ENCODE data around the gene PPP1R14D. TPM values are rescaled to one million over a fixed set of nuclear protein-coding genes. Genes with fewer than 3 reads are reported as not detected.
A peak's percentile ranks its signal among the peaks of the same experiment; 100 is the strongest.

The PPP1R14D gene
- total and polyA plus RNA-seq, 4 experiments from 2014 or later = not detected

DNA sequence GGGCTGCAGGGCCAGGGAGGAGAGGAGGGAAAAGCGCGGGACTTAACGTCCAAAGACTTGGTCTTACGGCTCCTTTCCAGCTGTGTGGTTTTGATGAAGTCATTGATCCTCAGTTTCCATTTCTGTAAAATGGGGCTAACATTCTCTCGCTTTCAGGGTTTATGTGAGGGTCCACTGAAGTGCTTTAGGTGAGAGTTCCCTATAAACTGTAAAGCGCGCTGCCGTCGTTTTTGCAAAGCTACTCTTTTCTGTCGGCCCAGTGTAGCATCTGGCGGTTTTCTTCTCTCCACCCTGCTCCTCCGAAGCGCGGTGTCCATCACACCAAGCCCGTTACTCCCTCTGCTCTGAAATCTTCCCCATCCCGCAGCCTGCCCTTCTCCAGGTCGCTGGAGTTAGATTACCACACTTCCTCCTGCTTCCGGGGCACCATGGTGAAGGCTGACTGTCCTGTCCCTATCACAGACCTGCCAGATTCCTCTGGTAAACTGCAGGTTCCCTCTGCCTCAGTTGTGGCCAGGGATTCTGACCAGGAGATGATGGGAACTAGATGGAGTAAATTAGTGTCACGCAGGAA is 20.5 kb downstream of the PPP1R14D start:
- Histone ChIP-seq H3K4me1 (ENCODE audit: insufficient read depth, low read length) (peaks cover 20% of the 10 kb centered on the region), H3K36me3 (ENCODE audit: insufficient read depth, low read length) (peaks cover 6% of the 10 kb centered on the region), H3K27ac (ENCODE audit: low read depth, low read length) (peak overlapping the region; percentile 97), H3K27me3 (ENCODE audit: insufficient read depth, low read length) (no peaks in the 10 kb centered on the region), H3K4me3 (ENCODE audit: low read length in 2 of 2) (peak overlapping the region; percentile 95 to 100), H3K9me3 (ENCODE audit: control insufficient read depth in 1 of 2, low read length in 2 of 2) (no peaks in the 10 kb centered on the region)
- intact Hi-C loops (cut with micrococcal nuclease) = loop anchor here (1.0 to 5.0 kb wide), 9 partner anchors 21 to 524 kb away; partner anchors contain the start of genes CCDC32, GCHFR, INAFM2 and KNL1
- Mint-ChIP-seq H3K9me3 (no peaks in the 10 kb centered on the region), H3K27me3 (no peaks in the 10 kb centered on the region), H3K36me3 (peaks cover 15 to 19% of the 10 kb centered on the region in 2 donors), H3K4me1 (peaks cover 15 to 33% (median 22%) of the 10 kb centered on the region in 4 donors), H3K27ac (peak overlapping the region in 6 of 7 donors; percentile 58 to 100 (median 98)), H3K4me3 (peak overlapping the region; percentile 96 to 100 (median 98))
- DNase-seq = no peak
- POLR2A ChIA-PET (ENCODE audit: partially characterized antibody) = interaction anchor here (0.6 to 3.4 kb wide), 7 partner anchors 8 to 262 kb away, joined by 3 to 30 read pairs (median 4); partner anchors contain the start of genes RAD51, RPUSD2, SPINT1 and VPS18
- CTCF ChIA-PET (ENCODE audit: partially characterized antibody) = interaction anchor here (1.3 to 2.2 kb wide), 2 partner anchors 26 to 50 kb away, joined by 6 to 7 read pairs; no protein-coding TSS in a partner anchor

DNA sequence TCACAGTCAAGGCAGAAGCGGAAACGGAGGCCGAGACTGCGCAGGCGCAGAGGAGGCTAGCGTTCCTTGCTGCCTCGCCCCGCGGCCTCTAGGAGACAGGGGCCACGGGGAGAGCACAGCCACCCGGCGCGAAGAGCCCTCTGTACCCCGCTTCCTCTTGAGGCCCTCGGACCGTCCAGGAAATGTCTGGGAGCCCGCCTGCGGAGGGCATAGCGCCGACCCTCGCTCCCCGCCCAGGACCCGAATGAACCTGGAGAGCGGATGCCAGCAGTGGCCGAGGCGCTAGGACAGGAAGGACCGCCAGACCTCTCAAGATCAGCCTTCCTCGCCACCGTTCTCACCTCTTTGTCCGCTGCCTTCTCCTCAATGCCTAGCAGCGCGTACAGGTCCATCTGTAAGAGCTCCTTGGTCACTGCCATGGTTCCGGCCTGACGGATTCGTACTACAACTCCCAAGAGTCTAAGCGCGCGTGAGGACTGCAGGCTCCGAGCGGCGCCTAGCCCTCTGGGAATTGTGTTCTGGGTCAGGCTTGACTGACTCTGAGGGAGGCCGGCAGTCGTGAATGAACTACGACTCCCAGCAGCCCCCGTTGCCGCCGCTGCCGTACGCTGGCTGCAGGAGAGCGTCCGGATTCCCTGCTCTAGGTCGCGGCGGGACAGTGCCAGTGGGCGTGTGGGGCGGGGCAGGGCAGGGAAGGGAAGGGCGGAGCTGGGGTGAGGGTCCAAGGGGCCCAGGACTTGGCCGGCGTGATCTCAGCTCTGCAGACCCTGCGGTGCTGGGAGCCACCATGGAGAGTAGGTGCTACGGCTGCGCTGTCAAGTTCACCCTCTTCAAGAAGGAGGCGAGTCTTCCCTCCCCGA is 21.2 kb downstream of the PPP1R14D start, which contains the start of the genes DNAJC17 and ZFYVE19:
Gene DNAJC17 (minus strand): TSS at position 446 of the 860 bp plus-strand sequence. CDS start 27 bp downstream, at position 419.
Gene ZFYVE19 (plus strand): TSS at position 62 of the 860 bp plus-strand sequence. CDS start 501 bp downstream, at position 563.
- Histone ChIP-seq H3K9me3 (ENCODE audit: control insufficient read depth in 1 of 2, low read length in 2 of 2) (no peaks in the 10 kb centered on the region), H3K4me3 (ENCODE audit: low read length in 2 of 2) (peak within 1 kb of the TSS; percentile 95 to 100), H3K36me3 (ENCODE audit: insufficient read depth, low read length) (peaks cover 6% of the 10 kb centered on the region), H3K27me3 (ENCODE audit: insufficient read depth, low read length) (no peaks in the 10 kb centered on the region), H3K27ac (ENCODE audit: low read depth, low read length) (peak within 1 kb of the TSS; percentile 97), H3K4me1 (ENCODE audit: insufficient read depth, low read length) (peaks cover 20% of the 10 kb centered on the region)
- POLR2A ChIA-PET (ENCODE audit: partially characterized antibody) = interaction anchor here (0.6 to 3.4 kb wide), 8 partner anchors 9 to 261 kb away, joined by 3 to 30 read pairs (median 4); partner anchors contain the start of genes RAD51, RPUSD2, SPINT1 and VPS18
- Mint-ChIP-seq H3K9me3 (no peaks in the 10 kb centered on the region), H3K4me3 (peak within 1 kb of the TSS; percentile 96 to 100 (median 98)), H3K27me3 (no peaks in the 10 kb centered on the region), H3K36me3 (peaks cover 15 to 19% of the 10 kb centered on the region in 2 donors), H3K27ac (peak within 1 kb of the TSS; percentile 92 to 100 (median 98)), H3K4me1 (peaks cover 15 to 33% (median 22%) of the 10 kb centered on the region in 4 donors)
- CTCF ChIA-PET (ENCODE audit: partially characterized antibody) = interaction anchor here (0.7 to 2.2 kb wide), 5 partner anchors 21 to 98 kb away, joined by 3 to 7 read pairs (median 3); no protein-coding TSS in a partner anchor
- DNase-seq = peak; percentile 90 to 97 (median 91)
- intact Hi-C loops (cut with micrococcal nuclease) = loop anchor here (1.0 to 5.0 kb wide), 9 partner anchors 20 to 525 kb away; partner anchors contain the start of genes CCDC32, GCHFR, INAFM2 and KNL1

DNA sequence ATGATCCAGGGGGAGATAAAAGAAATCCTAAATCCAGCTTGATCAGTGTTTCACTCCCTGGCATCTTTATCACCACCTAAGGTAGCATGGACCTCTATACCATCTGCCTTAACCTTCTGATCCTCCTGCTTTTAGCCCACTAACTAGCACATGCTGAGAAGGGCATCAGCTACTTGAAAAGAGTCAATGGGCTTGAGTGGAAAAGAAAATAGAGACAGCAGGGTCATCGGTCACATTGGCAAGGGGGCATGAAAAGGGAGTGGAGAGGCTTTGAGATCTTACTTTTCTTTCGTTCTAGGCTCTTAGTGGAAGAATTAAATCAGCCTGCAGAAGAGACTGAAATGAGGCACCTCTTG is 21.9 kb downstream of the PPP1R14D start:
- CTCF ChIA-PET (ENCODE audit: partially characterized antibody) = interaction anchor here (0.7 to 2.2 kb wide), 6 partner anchors 10 to 217 kb away, joined by 3 to 7 read pairs (median 3); no protein-coding TSS in a partner anchor
- H3K9me3 ChIP-seq (ENCODE audit: control insufficient read depth in 1 of 2, low read length in 2 of 2) = no peaks in the 10 kb centered on the region
- peak overlapping the region; percentile 95 to 100 for H3K4me3 ChIP-seq (ENCODE audit: low read length in 2 of 2)
- intact Hi-C loops (cut with micrococcal nuclease) = loop anchor here (1.0 to 5.0 kb wide), 9 partner anchors 20 to 526 kb away; partner anchors contain the start of genes CCDC32, GCHFR, INAFM2 and KNL1
- no peaks in the 10 kb centered on the region for H3K27me3 Mint-ChIP-seq
- POLR2A ChIA-PET (ENCODE audit: partially characterized antibody) = interaction anchor here (1.2 to 3.4 kb wide), 6 partner anchors 10 to 237 kb away, joined by 3 to 30 read pairs (median 6); partner anchors contain the start of genes RAD51, RPUSD2, SPINT1 and VPS18
- no peaks in the 10 kb centered on the region for H3K27me3 ChIP-seq (ENCODE audit: insufficient read depth, low read length)
- peak overlapping the region; percentile 92 to 100 (median 98) for H3K27ac Mint-ChIP-seq
- peaks cover 20% of the 10 kb centered on the region for H3K4me1 ChIP-seq (ENCODE audit: insufficient read depth, low read length)
- peaks cover 6% of the 10 kb centered on the region for H3K36me3 ChIP-seq (ENCODE audit: insufficient read depth, low read length)
- no peaks in the 10 kb centered on the region for H3K9me3 Mint-ChIP-seq
- peaks cover 18 to 36% (median 22%) of the 10 kb centered on the region in 4 donors for H3K4me1 Mint-ChIP-seq
- peak overlapping the region; percentile 96 to 100 (median 98) for H3K4me3 Mint-ChIP-seq
- H3K36me3 Mint-ChIP-seq = peaks cover 18 to 19% of the 10 kb centered on the region in 2 donors
- DNase-seq = no peak
- H3K27ac ChIP-seq (ENCODE audit: low read depth, low read length) = peak overlapping the region; percentile 97

- POLR2A ChIA-PET (ENCODE audit: partially characterized antibody) = interaction anchor here (0.6 kb wide), 1 partner anchor 529 kb away, joined by 3 read pairs; the partner anchor contains the start of genes NUSAP1 and OIP5
- DNase-seq = no peak
- peaks cover 20% of the 10 kb centered on the region for H3K4me1 ChIP-seq (ENCODE audit: insufficient read depth, low read length)
- no peak overlapping the region for H3K27ac ChIP-seq (ENCODE audit: low read depth, low read length)
- H3K9me3 ChIP-seq (ENCODE audit: control insufficient read depth in 1 of 2, low read length in 2 of 2) = no peaks in the 10 kb centered on the region
- Mint-ChIP-seq H3K36me3 (peaks cover 23 to 26% of the 10 kb centered on the region in 2 donors), H3K27ac (peak overlapping the region in 1 of 7 donors; percentile 63), H3K4me3 (no peak overlapping the region), H3K27me3 (no peaks in the 10 kb centered on the region), H3K9me3 (no peaks in the 10 kb centered on the region), H3K4me1 (peaks cover 21 to 47% (median 26%) of the 10 kb centered on the region in 4 donors)
- H3K36me3 ChIP-seq (ENCODE audit: insufficient read depth, low read length) = peaks cover 3% of the 10 kb centered on the region
- H3K27me3 ChIP-seq (ENCODE audit: insufficient read depth, low read length) = no peaks in the 10 kb centered on the region
- H3K4me3 ChIP-seq (ENCODE audit: low read length in 2 of 2) = no peak overlapping the region
- intact Hi-C loops (cut with micrococcal nuclease) = no loop called here
- CTCF ChIA-PET (ENCODE audit: partially characterized antibody) = interaction anchor here (1.9 kb wide), 1 partner anchor 11 kb away, joined by 6 read pairs; no protein-coding TSS in a partner anchor
Measured at GRCh38 chr15:40803688-40804087, 24.8 kb downstream of the PPP1R14D start.

- no peak for DNase-seq
- Histone ChIP-seq H3K4me1 (ENCODE audit: insufficient read depth, low read length) (peaks cover 15% of the 10 kb centered on the region), H3K4me3 (ENCODE audit: low read length in 2 of 2) (no peak overlapping the region), H3K27me3 (ENCODE audit: insufficient read depth, low read length) (no peaks in the 10 kb centered on the region), H3K9me3 (ENCODE audit: control insufficient read depth in 1 of 2, low read length in 2 of 2) (no peaks in the 10 kb centered on the region), H3K36me3 (ENCODE audit: insufficient read depth, low read length) (peaks cover 3% of the 10 kb centered on the region), H3K27ac (ENCODE audit: low read depth, low read length) (no peak overlapping the region)
- Mint-ChIP-seq H3K27me3 (no peaks in the 10 kb centered on the region), H3K27ac (no peak overlapping the region), H3K9me3 (no peaks in the 10 kb centered on the region), H3K36me3 (peaks cover 29 to 32% of the 10 kb centered on the region in 2 donors), H3K4me3 (no peak overlapping the region), H3K4me1 (peaks cover 23 to 47% (median 27%) of the 10 kb centered on the region in 4 donors)
- CTCF ChIA-PET (ENCODE audit: partially characterized antibody) = interaction anchor here (0.8 to 1.9 kb wide), 2 partner anchors 10 to 20 kb away, joined by 4 to 6 read pairs; no protein-coding TSS in a partner anchor
- POLR2A ChIA-PET (ENCODE audit: partially characterized antibody) = no interaction called here
- intact Hi-C loops (cut with micrococcal nuclease) = no loop called here
Measured at GRCh38 chr15:40803076-40803475, 25.4 kb downstream of the PPP1R14D start.

DNA sequence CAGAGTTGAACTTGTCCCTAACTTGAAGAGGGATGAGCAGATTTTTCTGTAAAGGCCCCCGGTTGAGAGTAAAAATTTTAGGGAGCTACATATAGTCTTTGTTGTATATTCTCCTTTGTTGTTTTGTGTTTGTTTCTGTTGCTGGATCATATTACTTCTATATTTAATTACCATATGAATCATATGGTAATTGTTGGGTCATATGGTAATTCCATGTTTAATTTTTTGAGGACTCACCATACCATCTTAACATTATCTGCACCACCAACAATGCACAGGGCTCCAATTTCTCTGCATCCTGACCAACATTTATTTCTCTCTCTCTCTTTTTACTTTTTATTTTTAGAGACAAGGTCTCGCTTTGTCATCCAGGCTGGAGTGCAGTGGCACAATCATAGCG is 29.0 kb downstream of the PPP1R14D start:
- no peak overlapping the region for H3K27ac ChIP-seq (ENCODE audit: low read depth, low read length)
- peak overlapping the region in 1 of 7 donors; percentile 13 for H3K27ac Mint-ChIP-seq
- CTCF ChIA-PET (ENCODE audit: partially characterized antibody) = no interaction called here

More for the DNA sequence above, 29.0 kb downstream of the PPP1R14D start:
- Mint-ChIP-seq H3K9me3 (no peaks in the 10 kb centered on the region), H3K4me1 (peaks cover 20 to 38% (median 23%) of the 10 kb centered on the region in 4 donors), H3K4me3 (no peak overlapping the region), H3K27me3 (no peaks in the 10 kb centered on the region), H3K36me3 (peaks cover 28 to 31% of the 10 kb centered on the region in 2 donors)
- intact Hi-C loops (cut with micrococcal nuclease) = no loop called here
- POLR2A ChIA-PET (ENCODE audit: partially characterized antibody) = no interaction called here
- Histone ChIP-seq H3K36me3 (ENCODE audit: insufficient read depth, low read length) (peaks cover 3% of the 10 kb centered on the region), H3K9me3 (ENCODE audit: control insufficient read depth in 1 of 2, low read length in 2 of 2) (no peaks in the 10 kb centered on the region), H3K27me3 (ENCODE audit: insufficient read depth, low read length) (no peaks in the 10 kb centered on the region), H3K4me3 (ENCODE audit: low read length in 2 of 2) (no peak overlapping the region), H3K4me1 (ENCODE audit: insufficient read depth, low read length) (no peaks in the 10 kb centered on the region)
- no peak for DNase-seq
